ENCODE data around the gene DPEP1.
"Not testable (repeated sequence)": the region's sequence is repeated elsewhere in the genome, so short reads cannot be mapped to it uniquely, and the experiment has no call there.

Gene DPEP1

DNA sequence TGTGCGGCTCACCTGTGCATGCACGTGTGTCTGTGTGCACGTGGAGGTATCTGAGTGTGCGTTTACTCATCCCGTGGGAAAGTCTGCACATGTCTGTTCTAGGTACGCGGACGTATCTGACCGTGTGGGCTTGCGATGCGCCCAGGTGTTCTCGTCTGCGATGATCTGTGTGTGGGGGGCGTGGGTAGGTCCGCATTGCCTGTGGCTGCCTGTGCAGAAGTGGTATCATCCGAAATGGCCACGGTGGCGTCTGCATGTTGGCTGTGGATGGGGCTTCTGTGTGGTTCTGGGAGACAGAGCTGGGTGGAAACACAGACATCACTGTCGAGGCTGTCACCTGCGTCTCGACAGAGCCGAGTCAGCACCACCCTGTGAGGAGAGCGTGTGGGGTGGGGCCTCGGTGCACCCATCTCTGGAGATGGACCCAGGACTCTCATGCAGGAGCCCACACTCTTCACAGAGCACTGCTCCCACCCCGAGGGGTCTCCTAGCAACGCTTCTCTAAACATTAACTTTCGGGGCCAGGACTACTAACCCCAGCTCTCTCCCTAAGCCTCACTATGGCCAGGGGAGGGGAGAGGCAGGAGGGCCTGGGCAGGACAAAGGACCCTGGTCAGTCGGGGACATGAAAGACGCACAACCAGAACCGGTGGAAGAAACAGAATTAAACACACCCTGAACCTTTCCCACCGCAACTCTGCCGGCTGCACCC is 8.4 kb downstream of the DPEP1 start:
- no peak for DNase-seq

DNA sequence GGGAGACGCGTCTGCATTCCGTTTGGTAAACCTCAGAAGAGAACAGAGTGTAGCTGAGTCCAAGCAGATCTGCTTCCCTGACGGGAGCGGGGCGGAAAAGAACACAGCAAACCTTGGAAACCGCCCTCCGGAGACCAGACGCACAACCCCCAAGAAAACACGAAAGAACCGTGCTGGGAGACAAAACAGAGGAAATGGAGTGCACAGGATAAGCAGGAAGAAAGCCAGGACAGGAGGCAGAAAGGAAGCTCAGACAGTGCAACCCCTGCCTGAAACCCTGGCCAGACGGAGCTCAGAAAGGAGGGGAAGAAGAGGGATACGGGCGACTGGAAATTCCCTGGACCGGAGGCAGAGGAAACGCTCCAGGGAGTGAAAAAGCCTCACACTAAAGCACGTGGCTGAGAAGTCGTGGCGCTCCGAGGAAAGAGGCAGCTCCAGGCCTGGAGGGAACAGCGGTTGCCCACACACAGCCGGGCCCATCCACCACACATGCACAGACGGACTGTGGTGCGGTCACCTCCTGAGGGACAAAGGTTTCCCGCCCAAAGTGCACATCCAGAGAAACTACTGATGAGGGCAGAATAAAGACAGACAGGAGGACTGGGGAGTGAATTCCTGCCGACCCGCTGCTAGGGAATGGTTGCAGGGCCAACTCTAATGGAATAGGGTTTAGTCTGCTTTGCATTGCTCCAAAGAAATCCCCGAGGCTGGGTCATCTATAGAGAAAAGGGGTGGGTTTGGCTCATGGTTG is 10.2 kb downstream of the DPEP1 start:
- DNase-seq = no peak

DNA sequence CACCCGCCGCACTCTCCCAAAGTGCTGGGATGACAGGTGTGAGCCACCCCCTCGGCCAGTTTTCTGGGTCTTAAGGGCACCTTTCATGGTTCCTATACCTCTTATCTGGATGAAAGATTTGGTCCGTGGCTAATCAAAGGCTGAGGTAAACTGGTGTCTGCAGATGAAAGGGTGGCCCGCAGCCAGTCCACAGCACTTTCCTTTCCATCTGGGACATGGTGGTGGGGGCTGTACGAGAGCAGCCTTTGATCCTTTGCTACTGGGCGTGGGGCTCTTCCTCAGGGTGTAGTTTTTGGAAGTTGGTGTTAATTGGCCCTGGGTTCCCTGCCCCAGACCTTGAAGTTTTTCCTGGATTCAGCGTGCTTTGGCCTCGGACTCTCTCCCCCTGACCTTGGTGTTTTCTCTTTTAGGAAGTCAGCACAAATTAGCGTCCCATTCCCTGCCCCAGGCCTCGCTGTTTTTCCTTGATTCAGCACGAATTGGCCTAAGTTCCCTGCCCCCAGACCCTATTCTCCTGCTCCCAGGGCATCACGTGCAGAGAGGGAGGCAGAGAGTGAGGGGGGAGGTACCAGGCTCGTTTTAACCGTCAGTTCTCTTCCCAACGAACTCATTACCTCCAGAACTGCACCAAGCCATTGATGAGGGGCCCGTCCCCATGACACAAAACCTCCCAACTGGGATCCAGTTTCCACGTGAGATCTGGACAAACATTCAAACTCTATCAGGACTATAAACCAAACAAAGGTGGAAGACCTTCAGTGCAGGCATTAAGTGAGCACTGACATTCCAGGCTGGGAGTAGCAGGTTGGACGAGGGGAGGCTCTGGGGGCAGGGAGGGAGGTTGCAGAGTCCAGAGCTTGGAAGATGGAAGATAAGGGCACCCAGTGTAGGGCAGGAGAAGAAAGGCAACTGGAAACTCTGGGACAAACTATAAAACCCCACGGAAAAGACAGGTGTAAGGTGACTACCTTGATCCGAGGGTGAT is 11.6 kb downstream of the DPEP1 start:
- no peak for DNase-seq

DNA sequence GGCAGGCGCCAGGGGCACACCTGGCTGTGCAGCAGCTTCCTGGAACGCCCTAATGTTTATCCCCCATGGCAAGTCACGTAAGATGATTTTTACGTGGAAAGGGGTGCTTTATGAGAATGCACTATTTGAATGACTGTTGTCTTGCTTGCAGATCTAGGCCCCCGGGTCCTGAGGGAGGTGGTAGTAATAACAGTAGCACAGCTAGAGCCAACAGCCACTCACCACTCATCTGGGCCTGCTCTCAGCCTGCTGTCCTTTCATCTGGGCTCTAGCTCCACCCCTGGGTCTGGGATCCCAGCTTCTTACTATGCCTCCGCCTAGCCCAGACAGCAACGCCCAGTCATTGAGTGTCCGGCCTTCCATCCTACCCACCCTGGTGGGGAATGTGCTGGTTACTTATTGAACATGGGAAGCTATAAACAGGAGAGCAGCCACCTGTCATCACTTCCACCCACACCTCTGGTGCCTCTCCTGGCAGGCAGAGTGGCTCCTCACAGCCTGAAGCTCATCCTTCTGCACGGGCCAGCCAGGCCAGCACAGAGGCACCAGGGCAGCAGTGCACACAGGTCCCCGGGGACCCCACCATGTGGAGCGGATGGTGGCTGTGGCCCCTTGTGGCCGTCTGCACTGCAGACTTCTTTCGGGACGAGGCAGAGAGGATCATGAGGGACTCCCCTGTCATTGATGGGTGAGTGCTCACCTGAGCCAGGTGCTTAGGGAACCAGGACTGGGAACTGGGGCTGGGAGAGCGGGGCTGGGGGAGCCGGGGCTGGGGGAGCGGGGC is 16.6 kb downstream of the DPEP1 start:
- DNase-seq = no peak

DNA sequence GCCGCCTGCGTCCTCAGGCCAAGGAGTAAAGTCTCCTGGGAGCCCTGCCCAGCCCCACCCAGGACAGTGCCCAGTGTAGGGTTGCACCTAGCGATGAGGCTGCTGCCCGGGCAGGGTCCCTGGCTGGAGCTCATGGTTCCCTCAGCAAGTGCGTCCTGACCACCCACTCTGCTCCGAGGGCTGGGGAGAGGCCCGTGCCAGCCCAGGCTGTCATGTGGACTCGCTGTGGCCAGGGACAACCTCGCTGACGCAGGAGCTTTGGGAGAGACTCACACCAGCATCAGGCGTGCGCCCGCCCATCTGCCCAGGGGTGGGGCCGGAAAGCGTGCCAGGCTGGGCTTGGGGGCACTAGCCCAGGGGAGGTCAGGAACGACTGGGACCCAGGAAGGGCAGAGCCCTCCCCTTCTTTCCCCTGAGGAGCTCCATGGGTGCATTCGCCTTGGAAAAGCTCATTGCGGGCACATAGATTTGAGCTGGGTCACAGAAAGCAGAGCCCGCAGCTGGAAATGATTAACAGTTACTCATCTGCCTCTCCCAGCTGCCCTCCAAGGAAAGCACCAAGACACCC is 19.7 kb downstream of the DPEP1 start:
- no peak for DNase-seq

DNA sequence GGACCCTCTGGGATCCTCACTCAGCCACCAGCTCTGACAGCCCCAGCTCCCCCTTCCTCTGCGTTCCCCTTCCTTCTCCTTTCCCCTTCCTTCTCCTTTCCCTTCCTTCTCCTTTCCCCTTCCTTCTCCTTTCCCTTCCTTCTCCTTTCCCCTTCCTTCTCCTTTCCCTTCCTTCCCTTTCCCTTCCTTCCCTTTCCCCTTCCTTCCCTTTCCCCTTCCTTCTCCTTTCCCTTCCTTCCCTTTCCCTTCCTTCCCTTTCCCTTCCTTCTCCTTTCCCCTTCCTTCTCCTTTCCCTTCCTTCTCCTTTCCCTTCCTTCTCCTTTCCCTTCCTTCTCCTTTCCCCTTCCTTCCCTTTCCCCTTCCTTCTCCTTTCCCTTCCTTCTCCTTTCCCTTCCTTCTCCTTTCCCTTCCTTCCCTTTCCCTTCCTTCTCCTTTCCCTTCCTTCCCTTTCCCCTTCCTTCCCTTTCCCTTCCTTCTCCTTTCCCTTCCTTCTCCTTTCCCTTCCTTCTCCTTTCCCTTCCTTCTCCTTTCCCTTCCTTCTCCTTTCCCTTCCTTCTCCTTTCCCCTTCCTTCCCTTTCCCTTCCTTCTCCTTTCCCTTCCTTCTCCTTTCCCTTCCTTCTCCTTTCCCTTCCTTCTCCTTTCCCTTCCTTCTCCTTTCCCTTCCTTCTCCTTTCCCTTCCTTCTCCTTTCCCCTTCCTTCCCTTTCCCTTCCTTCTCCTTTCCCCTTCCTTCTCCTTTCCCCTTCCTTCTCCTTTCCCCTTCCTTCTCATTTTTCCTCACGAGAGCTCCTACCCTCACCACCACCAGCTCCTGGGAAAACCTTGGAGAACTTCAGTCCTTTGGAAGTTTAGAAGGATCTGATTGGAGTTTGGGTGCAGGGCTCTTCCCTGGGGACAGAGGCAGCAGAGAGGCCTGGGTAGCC is 21.3 kb downstream of the DPEP1 start:
- not testable (repeated sequence) for DNase-seq

DNA sequence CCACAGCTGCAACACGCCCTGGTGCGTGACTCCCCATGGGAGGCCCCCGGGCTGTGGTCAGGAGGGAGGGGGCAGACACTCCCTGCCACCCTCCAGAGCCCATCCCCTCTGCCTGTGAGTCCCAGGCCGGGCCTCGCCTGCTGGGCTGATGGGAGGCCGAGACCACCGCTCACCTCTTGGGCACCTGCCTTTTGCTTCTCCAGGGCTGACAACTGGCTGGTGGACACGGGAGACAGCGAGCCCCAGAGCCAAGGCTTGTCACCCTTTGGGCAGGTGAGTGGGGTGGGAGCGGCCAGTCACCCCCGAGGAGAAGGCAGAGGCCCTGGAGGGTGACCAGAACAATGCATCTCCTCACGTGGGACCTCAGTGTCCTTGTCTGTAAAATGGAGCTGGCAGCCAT is 23.2 kb downstream of the DPEP1 start:
- no peak for DNase-seq

DNA sequence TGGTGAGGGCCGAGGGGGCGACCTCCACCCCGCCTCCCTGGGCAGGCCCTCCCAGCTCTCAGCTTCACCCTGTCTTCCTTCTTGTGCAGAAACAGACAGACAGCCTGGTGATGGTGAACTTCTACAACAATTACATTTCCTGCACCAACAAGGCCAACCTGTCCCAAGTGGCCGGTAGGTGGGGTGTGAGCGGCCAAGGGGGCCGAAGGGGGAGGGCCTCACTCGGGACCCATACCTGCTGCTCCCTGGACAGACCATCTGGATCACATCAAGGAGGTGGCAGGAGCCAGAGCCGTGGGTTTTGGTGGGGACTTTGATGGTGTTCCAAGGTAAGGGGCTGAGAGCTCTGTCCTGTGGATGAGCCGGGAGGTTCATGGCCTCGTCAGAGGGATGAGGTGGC is 23.9 kb downstream of the DPEP1 start:
- DNase-seq = no peak

DNA sequence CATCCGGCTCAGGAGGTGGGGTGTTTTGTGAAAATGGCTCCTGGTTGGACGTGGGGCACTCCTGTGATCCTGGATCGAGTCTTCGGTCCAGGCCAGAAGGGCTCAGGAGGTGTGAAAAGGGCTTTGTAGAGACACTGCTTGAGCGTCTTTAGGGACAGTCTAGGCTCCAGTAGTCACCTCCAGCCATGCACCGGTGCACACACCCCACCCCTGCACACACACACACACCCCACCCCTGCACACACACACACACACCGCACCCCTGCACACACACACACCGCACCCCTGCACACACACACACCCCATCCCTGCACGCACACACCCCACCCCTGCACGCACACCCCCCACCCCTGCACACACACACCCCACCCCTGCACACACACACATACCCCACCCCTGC is 25.0 kb downstream of the DPEP1 start:
- DNase-seq = no peak

DNA sequence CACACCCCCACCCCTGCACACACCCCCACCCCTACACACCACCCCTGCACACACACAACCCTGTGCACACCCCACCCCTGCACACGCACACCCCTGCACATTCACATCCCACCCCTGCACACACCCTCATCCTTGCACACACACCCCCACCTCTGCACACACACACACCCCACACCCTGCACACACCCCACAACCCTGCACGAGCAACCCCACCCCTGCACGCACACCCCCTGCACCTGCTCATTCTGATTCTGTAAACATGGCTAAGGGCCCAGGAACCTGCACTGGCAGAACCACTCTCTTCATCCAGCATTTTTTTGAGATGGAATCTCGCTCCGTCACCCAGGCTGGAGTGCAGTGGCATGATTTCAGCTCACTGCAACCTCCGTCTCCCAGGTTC is 25.9 kb downstream of the DPEP1 start:
- DNase-seq = no peak

DNA sequence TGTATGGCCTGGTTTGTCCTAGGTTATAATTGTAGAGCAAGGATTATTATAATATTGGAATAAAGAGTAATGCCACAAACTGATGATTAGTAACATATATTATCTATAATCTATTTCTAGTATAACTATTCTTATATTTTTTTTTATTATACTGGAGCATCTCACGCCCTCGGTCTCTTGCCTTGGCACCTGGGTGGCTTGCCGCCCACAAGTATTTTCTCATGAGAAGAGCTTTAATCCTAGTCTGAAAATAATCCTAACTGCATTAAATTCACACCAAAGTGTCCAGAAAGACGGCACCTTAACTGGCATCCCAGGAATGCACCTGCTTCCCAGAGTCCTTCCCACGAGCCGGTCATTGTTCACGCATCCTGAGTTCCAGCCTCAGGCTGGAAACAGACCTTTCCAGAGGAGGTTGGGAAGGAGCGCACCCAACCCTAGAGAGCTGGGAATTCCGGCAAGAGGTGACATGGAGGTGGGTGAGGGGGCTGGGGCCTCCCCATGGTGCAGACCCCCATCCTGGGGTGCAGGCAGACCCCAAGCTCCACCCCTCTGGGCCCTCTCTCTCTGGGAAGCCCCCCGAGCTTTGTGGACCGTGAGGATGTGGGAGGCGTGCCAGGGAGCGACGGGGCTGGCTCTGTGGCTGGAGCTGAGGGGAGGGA is 28.1 kb downstream of the DPEP1 start:
- no peak for DNase-seq

DNA sequence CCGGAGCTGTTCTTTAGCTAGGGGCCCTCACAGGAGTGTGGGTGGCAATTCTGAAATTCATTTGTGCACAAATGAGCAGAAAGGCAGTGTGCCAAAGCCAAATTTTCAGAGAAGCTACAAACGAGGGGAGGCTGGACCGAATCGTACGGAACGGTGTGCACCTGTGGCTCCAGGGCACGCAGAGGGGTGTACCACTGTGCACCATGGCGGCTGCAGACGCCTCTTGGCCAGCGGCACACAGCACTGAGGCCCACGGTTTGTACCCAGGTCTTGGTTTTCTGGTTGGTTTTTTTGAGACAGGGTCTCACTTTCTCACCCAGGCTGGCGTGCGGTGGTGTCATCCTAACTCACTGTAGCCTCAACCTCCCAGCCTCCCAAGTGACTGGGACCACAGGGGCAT is 29.1 kb downstream of the DPEP1 start:
- DNase-seq = no peak

DNA sequence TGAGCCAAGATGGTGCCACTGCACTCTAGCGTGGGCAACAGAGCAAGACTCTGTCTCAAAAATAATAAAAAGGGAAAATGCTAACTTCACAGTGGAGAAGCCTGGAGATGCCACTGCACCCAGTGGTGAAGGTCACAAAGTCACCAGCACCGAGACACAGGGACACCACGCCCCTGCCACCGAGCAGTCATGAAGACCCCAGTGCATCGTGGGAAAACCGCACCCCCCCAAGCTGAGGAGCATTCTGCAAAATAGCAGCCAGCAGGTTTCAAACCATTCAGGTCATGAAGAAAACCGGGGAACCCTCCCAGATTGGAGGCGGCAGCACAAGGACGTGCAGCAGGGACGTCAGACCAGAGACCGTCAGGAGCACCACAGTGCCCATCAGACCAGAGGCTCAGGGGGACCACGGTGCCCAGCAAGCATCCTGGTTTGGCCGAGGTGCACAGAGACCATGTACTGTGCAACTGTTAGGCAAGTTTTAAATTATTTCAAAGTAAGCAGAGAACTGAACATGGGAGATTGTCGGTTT is 30.4 kb downstream of the DPEP1 start:
- no peak for DNase-seq

DNA sequence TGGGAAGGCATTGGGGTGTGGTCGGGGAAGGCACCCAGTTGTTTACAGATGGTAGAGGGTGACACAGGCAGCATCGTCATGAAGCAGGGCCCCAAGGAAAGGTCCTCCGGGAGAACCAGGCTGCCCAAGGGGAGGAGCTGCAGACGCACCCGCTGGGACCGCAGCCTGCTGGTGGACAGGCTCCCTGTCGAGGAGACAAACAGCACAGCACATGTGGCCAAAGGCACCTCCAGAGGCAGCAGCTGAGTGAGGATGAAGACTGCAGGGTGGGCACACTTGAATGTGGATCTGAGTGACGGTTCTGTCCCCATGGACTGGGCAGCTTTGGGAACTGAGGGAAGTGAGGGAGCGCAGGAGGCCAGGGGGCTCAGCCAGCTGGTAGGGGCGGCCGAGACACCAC is 31.7 kb downstream of the DPEP1 start:
- no peak for DNase-seq

DNA sequence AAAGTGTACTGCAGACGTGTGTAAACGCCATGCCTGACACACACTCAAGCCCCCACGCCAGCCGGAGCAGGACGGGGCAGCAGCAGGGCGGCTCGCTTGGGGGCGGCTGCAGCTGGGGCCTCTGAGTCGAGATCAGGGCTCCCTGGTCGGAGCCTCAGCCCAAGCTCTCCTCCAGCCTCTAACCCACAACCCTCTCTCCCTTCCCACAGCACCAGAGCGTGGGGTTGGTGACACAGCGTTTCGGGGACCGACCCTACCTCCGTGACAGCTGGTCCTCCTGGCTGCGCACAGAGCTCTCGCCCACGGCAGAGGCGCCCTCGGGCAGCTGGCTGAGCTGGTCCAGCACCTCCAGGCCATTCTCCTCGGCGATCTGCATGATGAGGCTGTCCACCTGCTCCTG is 32.8 kb downstream of the DPEP1 start:
- DNase-seq = no peak

DNA sequence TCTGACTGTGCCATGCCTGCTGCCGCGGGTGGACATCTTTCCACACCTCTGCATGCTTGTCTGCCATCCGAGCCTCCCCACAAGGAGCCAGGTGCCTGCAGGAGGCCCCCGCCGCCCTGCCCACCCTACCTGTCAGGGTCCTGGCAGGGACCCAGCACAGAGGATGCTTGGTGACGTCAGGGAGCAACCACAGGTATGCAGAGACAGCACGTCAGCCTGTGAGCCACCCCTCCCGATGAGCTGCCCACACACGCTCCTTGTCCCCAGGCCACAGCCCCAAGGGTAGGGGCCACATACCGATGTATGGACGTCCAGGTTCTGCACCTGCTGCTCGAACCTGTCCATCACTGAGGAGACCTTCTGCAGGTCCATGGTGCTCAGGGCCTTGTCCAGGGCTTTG is 33.5 kb downstream of the DPEP1 start:
- DNase-seq = no peak

DNA sequence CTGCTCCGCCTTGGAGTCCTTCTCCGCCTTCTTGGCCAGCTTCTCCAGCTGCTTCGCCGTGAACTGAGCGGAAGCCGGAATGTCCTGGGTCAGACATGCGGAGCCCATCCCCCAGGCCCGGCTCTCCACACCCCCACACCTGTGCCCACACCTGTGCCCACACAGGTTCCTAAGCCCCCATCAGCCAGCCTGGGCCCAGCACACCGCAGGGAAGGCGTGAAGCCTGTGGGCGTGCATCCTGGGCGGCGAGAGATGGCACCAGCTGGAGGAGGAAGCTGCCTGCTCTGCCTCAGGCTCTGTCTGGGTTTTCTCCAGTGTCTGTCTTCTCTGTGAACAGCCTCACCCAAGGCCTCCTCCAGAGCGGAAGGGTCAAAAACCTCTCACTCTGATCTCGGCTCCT is 38.1 kb downstream of the DPEP1 start:
- no peak for DNase-seq

DNA sequence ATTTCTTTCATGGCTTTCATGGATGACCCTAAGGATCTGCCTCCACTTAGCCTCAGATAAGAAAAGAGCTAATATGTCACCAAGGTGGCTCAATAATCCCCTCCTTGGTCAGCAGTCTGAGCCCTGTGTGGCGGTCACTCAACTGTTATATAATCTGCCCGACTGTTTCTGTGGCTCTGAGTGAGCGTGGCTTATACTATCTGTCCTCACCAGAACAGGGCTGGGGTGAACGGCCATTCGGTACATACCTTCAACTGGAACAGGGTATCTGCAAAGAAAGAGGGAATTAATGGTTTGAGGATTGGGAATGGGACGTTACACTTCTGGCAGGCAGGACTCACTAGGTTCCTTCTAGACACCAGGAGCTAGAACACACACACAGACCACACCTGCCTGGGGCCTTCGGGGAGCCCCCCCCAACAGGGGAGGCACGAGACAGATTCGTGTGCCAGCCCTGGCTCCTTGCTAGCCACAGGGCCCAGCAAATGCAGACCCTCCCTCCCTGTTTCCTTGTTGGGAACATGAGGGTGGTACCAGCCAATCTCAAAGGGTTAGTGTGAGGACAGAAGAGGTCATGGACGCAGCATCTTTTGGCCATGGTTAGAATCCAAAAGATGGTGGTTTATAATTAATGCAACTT is 40.3 kb downstream of the DPEP1 start:
- DNase-seq = no peak

DNA sequence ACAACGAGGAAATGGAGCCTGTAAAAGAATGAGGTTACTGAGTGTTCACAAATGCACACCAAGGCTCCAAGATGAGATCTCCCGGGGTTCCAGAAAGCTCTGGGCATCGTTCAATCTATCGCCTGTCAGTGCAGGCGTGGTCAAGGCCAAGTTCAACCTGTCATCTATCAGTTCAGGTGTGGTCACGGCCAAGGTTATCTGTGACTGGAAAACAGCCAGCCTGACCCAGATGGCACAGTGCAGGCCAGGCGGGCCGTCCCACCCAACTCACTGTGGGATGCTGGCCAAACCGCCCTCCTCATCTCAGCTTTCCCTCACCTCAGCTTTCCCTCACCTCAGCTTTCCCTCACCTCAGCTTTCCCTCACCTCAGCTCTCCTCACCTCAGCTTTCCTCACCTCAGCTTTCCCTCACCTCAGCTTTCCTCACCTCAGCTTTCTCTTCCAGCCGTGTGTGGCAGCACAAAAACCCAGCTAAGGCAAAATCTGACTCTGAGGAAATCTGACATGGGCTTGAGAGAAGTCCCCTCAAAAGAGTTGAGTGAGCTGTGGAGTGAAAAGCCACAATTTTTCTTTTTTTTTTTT is 41.7 kb downstream of the DPEP1 start:
- DNase-seq = no peak

All from cortex of kidney (tissue), 1 donor.